ENCODE measurements around the gene COX7B.
"Not testable (repeated sequence)": the region's sequence is repeated elsewhere in the genome, so short reads cannot be mapped to it uniquely, and the experiment has no call there.

Gene COX7B

GRCh38 chrX:77899081-77899828 lies at the start of gene COX7B:
Gene COX7B (plus strand): TSS chrX:77899468. CDS start chrX:77899554, 86 bp downstream.
- peak; percentile 64 for DNase-seq

DNA sequence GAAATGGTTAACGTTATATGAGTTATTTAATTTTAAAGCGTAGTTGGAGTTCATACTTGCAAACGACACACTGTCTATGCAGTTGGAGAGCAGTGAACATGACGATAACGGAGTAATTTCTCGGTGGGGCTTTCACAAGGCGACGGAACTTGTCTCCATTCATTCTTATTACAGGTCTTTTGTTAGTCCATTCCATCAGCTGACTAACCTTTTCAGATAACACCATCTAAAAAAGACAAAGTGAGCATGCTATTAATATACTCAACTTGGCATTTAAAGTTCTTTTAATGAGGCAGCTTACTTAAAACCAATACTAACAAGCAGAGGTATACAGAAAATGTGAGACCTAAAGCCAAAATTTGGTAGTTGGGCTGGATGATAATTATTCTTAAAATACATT lies 23.9 kb upstream of the COX7B start:
- DNase-seq = no peak

DNA sequence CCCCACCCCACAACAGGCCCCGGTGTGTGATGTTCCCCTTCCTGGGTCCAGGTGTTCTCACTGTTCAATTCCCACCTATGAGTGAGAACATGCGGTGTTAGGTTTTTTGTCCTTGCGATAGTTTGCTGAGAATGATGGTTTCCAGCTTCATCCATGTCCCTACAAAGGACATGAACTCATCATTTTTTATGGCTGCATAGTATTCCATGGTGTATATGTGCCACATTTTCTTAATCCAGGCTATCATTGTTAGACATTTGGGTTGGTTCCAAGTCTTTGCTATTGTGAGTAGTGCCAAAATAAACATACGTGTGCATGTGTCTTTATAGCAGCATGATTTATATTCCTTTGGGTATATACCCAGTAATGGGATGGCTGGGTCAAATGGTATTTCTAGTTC lies 17.9 kb upstream of the COX7B start:
- not testable (repeated sequence) for DNase-seq

GRCh38 chrX:77892887-77893286 lies 6.4 kb upstream of the COX7B start:
- DNase-seq = no peak

- no peak for DNase-seq
Measured at GRCh38 chrX:77893713-77894112, 5.6 kb upstream of the COX7B start.

GRCh38 chrX:77894921-77895886 lies 4.1 kb upstream of the COX7B start, which contains the start of gene MAGT1:
Gene MAGT1 (minus strand): TSS chrX:77895435. CDS start chrX:77895410, 25 bp downstream.
- DNase-seq = peak; percentile 91

DNA sequence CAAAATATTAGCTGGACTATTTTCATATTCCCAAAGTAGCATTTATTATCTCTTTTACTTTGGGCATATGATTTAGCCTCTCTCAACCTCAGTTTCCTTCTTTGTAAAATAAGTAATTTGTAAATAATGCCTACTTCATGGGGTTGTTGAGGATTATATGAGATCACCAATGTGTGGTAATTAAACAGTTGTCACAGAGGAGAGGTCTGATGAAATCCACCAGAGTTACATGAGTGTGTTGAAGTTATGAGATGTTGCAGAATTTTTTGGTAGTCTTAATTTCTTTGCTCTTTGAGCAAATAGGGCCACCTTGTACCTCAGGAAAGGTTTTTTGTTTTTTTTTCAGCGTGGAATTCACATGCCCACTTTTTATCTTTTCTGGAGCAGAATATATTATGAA lies 1.4 kb downstream of the COX7B start:
- DNase-seq = no peak

DNA sequence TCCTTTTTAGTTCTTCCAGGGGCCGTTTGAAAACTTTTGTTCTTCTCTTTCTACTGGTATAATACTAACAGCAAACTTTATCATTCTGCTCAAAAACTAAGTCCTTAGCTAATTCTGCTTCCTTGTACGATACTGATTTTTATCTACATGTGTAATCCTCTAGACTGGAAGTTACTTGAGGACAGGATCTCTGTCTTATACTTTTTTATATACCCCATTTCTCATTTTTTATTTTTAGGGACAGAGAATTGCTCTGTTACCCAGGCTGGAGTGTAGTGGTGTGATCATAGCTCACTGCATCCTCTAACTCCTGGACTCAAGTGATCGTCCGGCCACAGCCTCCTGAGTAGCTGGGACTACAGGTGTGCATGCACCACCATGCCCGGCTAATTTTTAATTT lies 2.2 kb downstream of the COX7B start:
- DNase-seq = no peak

- peak; percentile 93 for DNase-seq
Measured at GRCh38 chrX:77910108-77910840, 11.0 kb downstream of the COX7B start, which contains the start of gene ATP7A. Gene ATP7A (plus strand): TSS chrX:77910693. CDS start chrX:77971642, 60,949 bp downstream.

GRCh38 chrX:77917294-77917933 lies 18.1 kb downstream of the COX7B start:
- DNase-seq = no peak

DNA sequence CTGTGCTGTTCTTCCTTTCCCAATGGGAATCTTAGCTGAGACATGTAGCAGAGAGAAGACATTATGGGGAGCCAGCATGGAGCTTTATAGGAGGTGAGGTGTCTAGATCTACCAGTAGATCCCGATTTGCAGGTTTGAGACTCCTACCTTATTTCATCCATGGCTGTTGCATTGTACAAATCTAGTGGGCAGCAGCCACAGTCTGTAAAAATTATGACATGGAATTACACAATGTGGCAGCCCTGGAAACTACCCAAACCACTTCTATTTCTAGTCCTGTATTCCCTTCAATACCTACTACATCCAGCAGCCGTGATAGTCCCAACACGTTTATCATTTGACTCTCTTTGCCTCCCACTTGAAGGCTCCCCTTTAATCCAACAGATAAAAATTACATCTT lies 19.3 kb downstream of the COX7B start:
- no peak for DNase-seq

GRCh38 chrX:77919370-77919769 lies 20.1 kb downstream of the COX7B start:
- DNase-seq = not testable (repeated sequence)

DNA sequence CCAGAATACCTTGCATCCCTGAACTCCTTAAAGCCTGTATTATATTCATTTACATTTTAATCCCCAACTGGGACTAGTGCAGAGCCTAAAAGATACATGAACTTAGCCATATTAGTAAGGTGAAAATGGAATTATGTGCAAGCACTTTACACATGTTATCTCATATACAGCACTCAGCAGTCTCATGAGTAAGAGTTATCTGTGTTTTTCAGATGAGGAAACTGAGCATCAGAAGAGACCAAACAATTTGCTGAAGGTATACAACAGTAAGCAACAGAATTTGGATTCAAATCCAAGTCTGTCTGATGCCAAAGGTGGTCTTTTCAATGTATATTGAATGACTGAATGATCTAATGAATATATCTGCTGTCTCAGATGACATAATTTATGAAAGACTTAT lies 23.5 kb downstream of the COX7B start:
- no peak for DNase-seq

- no peak for DNase-seq
Measured at GRCh38 chrX:77924320-77924859, 25.1 kb downstream of the COX7B start.

- no peak for DNase-seq
Measured at GRCh38 chrX:77925764-77926163, 26.5 kb downstream of the COX7B start.

DNA sequence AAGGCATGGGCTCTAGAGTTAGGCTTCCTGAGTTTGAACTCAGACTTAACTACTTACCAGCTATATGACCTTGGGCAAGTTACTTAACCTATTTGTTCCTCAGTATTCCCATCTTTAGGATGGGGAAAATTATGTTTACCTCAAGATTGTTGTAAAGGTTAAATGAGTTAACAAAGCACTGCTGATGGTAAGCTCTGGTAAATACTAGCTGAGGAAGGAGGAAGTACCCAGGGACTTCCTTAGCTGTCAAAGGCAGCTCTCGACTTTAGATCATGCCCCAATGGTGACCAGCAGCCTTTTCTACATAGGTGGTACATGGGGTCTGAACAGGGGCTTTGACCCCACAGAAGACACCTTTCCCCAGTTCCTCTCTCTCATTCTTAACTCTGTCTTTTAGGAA lies 31.3 kb downstream of the COX7B start:
- no peak for DNase-seq

- DNase-seq = no peak
Measured at GRCh38 chrX:77935886-77936285, 36.6 kb downstream of the COX7B start.

DNA sequence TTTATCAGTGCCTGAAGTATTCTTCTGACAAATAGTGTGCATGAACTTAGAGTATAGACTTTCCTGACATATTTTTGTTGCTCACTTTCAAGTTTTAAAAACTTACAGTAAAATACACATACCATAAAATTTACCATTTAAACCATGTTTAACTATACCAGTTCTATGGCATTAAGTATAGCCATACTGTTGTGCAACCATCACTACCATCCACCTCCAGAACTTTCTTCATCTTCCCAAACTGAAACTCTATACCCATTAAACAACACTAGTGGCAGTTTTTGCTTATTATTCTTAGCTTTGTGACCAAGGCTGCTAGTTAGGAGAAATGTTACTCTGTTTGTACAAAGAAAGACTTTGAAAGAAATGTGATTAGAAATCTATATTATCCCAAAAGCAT lies 37.0 kb downstream of the COX7B start:
- DNase-seq = no peak

GRCh38 chrX:77937291-77937690 lies 38.0 kb downstream of the COX7B start:
- DNase-seq = no peak

GRCh38 chrX:77938083-77938680 lies 38.9 kb downstream of the COX7B start:
- no peak for DNase-seq

- not testable (repeated sequence) for DNase-seq
Measured at GRCh38 chrX:77945031-77945430, 45.8 kb downstream of the COX7B start.
